NCI-H345 (cell line): ENCODE data around the gene AFAP1L1.

Experiments
- DNase-seq: peaks from one replicate; lab custom pipeline; 2025; lab: John Stamatoyannopoulos, UW

AFAP1L1 gene

GRCh38 chr5:149284501-149284900, 12.8 kb downstream of the AFAP1L1 start:
- DNase-seq = peak; percentile 31

GRCh38 chr5:149285153-149285552, 13.5 kb downstream of the AFAP1L1 start:
- no peak for DNase-seq

- DNase-seq = no peak
Measured at GRCh38 chr5:149288436-149288835, 16.8 kb downstream of the AFAP1L1 start.

- no peak for DNase-seq
Measured at GRCh38 chr5:149289301-149289700, 17.6 kb downstream of the AFAP1L1 start.

- DNase-seq = no peak
Measured at GRCh38 chr5:149294872-149295829, 23.5 kb downstream of the AFAP1L1 start.

GRCh38 chr5:149297340-149298025, 25.8 kb downstream of the AFAP1L1 start:
- no peak for DNase-seq

GRCh38 chr5:149298163-149298562, 26.5 kb downstream of the AFAP1L1 start:
- no peak for DNase-seq

- DNase-seq = no peak
Measured at GRCh38 chr5:149298842-149299404, 27.3 kb downstream of the AFAP1L1 start.

GRCh38 chr5:149299451-149300054, 27.9 kb downstream of the AFAP1L1 start:
- no peak for DNase-seq

GRCh38 chr5:149300441-149300840, 28.8 kb downstream of the AFAP1L1 start:
- DNase-seq = no peak

GRCh38 chr5:149301049-149301743, 29.5 kb downstream of the AFAP1L1 start:
- DNase-seq = no peak

- no peak for DNase-seq
Measured at GRCh38 chr5:149301744-149302380, 30.2 kb downstream of the AFAP1L1 start.

- DNase-seq = no peak
Measured at GRCh38 chr5:149302641-149303040, 31.0 kb downstream of the AFAP1L1 start.

- DNase-seq = no peak
Measured at GRCh38 chr5:149303210-149303609, 31.6 kb downstream of the AFAP1L1 start.

GRCh38 chr5:149304195-149305078, 32.8 kb downstream of the AFAP1L1 start:
- no peak for DNase-seq

- no peak for DNase-seq
Measured at GRCh38 chr5:149309354-149309753, 37.7 kb downstream of the AFAP1L1 start.

GRCh38 chr5:149310488-149310887, 38.8 kb downstream of the AFAP1L1 start:
- no peak for DNase-seq

GRCh38 chr5:149310947-149311658, 39.4 kb downstream of the AFAP1L1 start:
- DNase-seq = no peak

- no peak for DNase-seq
Measured at GRCh38 chr5:149313151-149313841, 41.6 kb downstream of the AFAP1L1 start.
